CD14-positive monocyte (primary cell): Measurements from ENCODE around the gene TRAF6. TPM values are rescaled to one million over a fixed set of nuclear protein-coding genes. Genes with fewer than 3 reads are reported as not detected.
A peak's percentile ranks its signal among the peaks of the same experiment; 100 is the strongest.

Experiments
- DNase-seq, 3 donors: peaks; one replicate each; pipeline ENCODE4 v3.0.0-alpha.2; 2011 to 2022
- H2AFZ ChIP-seq: 2 replicates; pipeline ENCODE4 v1.6.0; 2012; ENCODE audit warnings: mild to moderate bottlenecking, low read depth, low read length, inconsistent platforms; ENCODE audit not compliant: insufficient read depth, poor library complexity, severe bottlenecking
- H3K27ac ChIP-seq, 2 donors: 1 replicate in 1 of 2; 2 replicates in 1 of 2; pipeline ENCODE4 v1.5.1; 2012 to 2013; ENCODE audit warnings: low read length in 2 of 2, control low read depth in 1 of 2, inconsistent platforms in 1 of 2, low read depth in 1 of 2, mild to moderate bottlenecking in 1 of 2
- H3K27me3 ChIP-seq, 2 donors: one replicate each; pipeline versions ENCODE4 v1.6.0 to v1.6.1; 2011 to 2013; ENCODE audit warnings: low read length in 2 of 2; ENCODE audit not compliant: control insufficient read depth in 2 of 2, insufficient read depth in 2 of 2
- H3K36me3 ChIP-seq, 2 donors: replicated peaks in 1 of 2; 1 replicate in 1 of 2; 2 replicates in 1 of 2; pipeline versions ENCODE4 v1.5.1 to v1.6.1; 2012 to 2013; ENCODE audit warnings: low read length in 2 of 2, control low read depth in 1 of 2, inconsistent platforms in 1 of 2, mild to moderate bottlenecking in 1 of 2; ENCODE audit not compliant: insufficient read depth in 2 of 2, control insufficient read depth in 1 of 2
- H3K4me1 ChIP-seq, 2 donors: 1 replicate in 1 of 2; 2 replicates in 1 of 2; pipeline versions ENCODE4 v1.5.1 to v1.6.1; 2012 to 2013; ENCODE audit warnings: low read length in 2 of 2, control low read depth in 1 of 2, inconsistent platforms in 1 of 2, mild to moderate bottlenecking in 1 of 2, moderate library complexity in 1 of 2; ENCODE audit not compliant: insufficient read depth in 2 of 2, control insufficient read depth in 1 of 2
- H3K4me2 ChIP-seq: replicated peaks from 2 replicates; pipeline ENCODE3; 2012; ENCODE audit warnings: low read length, moderate library complexity, mild to moderate bottlenecking; ENCODE audit not compliant: poor library complexity, severe bottlenecking; ENCODE audit errors: extremely low read depth
- H3K4me3 ChIP-seq, 3 experiments: fragments of 200-600 bp in 1 of 3; sonication (generic) in 1 of 3; replicated peaks in 1 of 3; 1 replicate in 2 of 3; 2 replicates in 1 of 3; pipeline ENCODE4 v1.5.1; 2011 to 2013; ENCODE audit warnings: low read length in 3 of 3, mild to moderate bottlenecking in 3 of 3, control low read depth in 2 of 3, low read depth in 2 of 3, inconsistent platforms in 1 of 3, moderate library complexity in 1 of 3
- H3K79me2 ChIP-seq: 2 replicates; pipeline ENCODE4 v1.6.0; 2012; ENCODE audit warnings: mild to moderate bottlenecking, control low read depth, inconsistent platforms, low read length, moderate library complexity; ENCODE audit not compliant: insufficient read depth
- H3K9ac ChIP-seq: 2 replicates; pipeline ENCODE4 v1.6.0; 2017; ENCODE audit warnings: low read length, mild to moderate bottlenecking; ENCODE audit not compliant: insufficient read depth, poor library complexity, severe bottlenecking
- H3K9me3 ChIP-seq, 2 donors: replicated peaks in 1 of 2; 1 replicate in 1 of 2; 2 replicates in 1 of 2; pipeline versions ENCODE4 v1.5.1 to v1.6.1; 2012 to 2013; ENCODE audit warnings: low read length in 2 of 2, control low read depth in 1 of 2; ENCODE audit not compliant: control insufficient read depth in 1 of 2, insufficient read depth in 1 of 2
- H4K20me1 ChIP-seq: 2 replicates; pipeline ENCODE4 v1.6.0; 2012; ENCODE audit warnings: mild to moderate bottlenecking, low read length, control low read depth, moderate library complexity; ENCODE audit not compliant: insufficient read depth
- H3K27ac Mint-ChIP-seq, 7 donors: one replicate each; pipeline ENCODE4 v1.8.0; 2020; ENCODE audit warnings: mild to moderate bottlenecking in 7 of 7, mixed read lengths in 7 of 7, moderate library complexity in 6 of 7, inconsistent platforms in 2 of 7
- H3K27me3 Mint-ChIP-seq, 3 donors: one replicate each; pipeline ENCODE4 v1.8.0; 2021 to 2022; ENCODE audit warnings: low read depth in 3 of 3, mild to moderate bottlenecking in 3 of 3, mixed read lengths in 3 of 3, moderate library complexity in 3 of 3, inconsistent platforms in 1 of 3
- H3K36me3 Mint-ChIP-seq, 2 donors: one replicate each; pipeline ENCODE4 v1.8.0; 2020; ENCODE audit warnings: mixed read lengths in 2 of 2, inconsistent platforms in 1 of 2, mild to moderate bottlenecking in 1 of 2
- H3K4me1 Mint-ChIP-seq: one replicate; pipeline ENCODE4 v1.8.0; 2020; ENCODE audit warnings: mild to moderate bottlenecking, mixed read lengths
- H3K4me3 Mint-ChIP-seq, 2 donors: one replicate each; pipeline ENCODE4 v1.8.0; 2020; ENCODE audit warnings: mild to moderate bottlenecking in 2 of 2, mixed read lengths in 2 of 2, moderate library complexity in 1 of 2
- H3K9me3 Mint-ChIP-seq, 7 donors: one replicate each; pipeline ENCODE4 v1.8.0; 2020 to 2022; ENCODE audit warnings: mixed read lengths in 7 of 7, mild to moderate bottlenecking in 6 of 7, moderate library complexity in 6 of 7, inconsistent platforms in 2 of 7
- CTCF ChIP-seq: fragments of 200-600 bp; IDR thresholded peaks from one replicate; pipeline ENCODE4 v1.8.0; 2022; ENCODE audit warnings: antibody characterized with exemption, mild to moderate bottlenecking
- WGBS: methylation state at CpG from one replicate; pipeline ENCODE4 v1.1.5; 2013; ENCODE audit warnings: missing lambda C conversion rate; ENCODE audit not compliant: insufficient coverage; 5-methylcytosine and 5-hydroxymethylcytosine counted together
- intact Hi-C, 2 donors: fragments of 100-400 bp; cut with micrococcal nuclease; formaldehyde crosslinking; loops; one replicate each; pipeline versions ENCODE4 v1.15.0 to v1.15.1; 2023
- polyA plus RNA-seq, 3 donors: library from polyadenylated mRNA; depleted of rRNA in 1 of 3; unstranded in 2 of 3; stranded (reverse) in 1 of 3; fragments of 300-500 nt in 2 of 3; fragments of >200 nt in 1 of 3; fragmentation: Illumina TruSeq in 2 of 3; gene quantifications; 1 replicate in 2 of 3; 2 replicates in 1 of 3; pipeline ENCODE4 v1.2.3, GENCODE V29; 2012 to 2021

The TRAF6 gene
- polyA plus RNA-seq, 3 donors: 5.5 to 7.3 (median 6.7) TPM

- H3K27ac ChIP-seq: no peak overlapping the region
- H3K27me3 Mint-ChIP-seq: peaks cover 0 to 5% (median 4%) of the 10 kb centered on the region in 3 donors
- no peaks in the 10 kb centered on the region for H3K27me3 ChIP-seq
- H3K9me3 ChIP-seq: no peaks in the 10 kb centered on the region
- DNase-seq: no peak
- no peak overlapping the region for H3K4me3 Mint-ChIP-seq
- peaks cover 43 to 56% of the 10 kb centered on the region in 2 donors for H3K4me1 ChIP-seq
- no peaks in the 10 kb centered on the region for H3K36me3 ChIP-seq
- H3K4me1 Mint-ChIP-seq: peaks cover 63% of the 10 kb centered on the region
- no peak overlapping the region for H3K9ac ChIP-seq
- H3K9me3 Mint-ChIP-seq: peaks cover 0 to 2% (median 0%) of the 10 kb centered on the region in 7 donors
- no peaks in the 10 kb centered on the region for H4K20me1 ChIP-seq
- TF ChIP-seq CTCF: no peak
- no peak overlapping the region for H2AFZ ChIP-seq
- H3K36me3 Mint-ChIP-seq: peaks cover 25 to 33% of the 10 kb centered on the region in 2 donors
- no peak overlapping the region for H3K4me2 ChIP-seq
- H3K27ac Mint-ChIP-seq: no peak overlapping the region
- no CpG with 5 or more reads among the region's 1 CpG for WGBS
- no peaks in the 10 kb centered on the region for H3K79me2 ChIP-seq
- intact Hi-C loops: loop anchor here in 1 of 2 donors (10.0 kb wide), 1 partner anchor 87 kb away; no protein-coding TSS in a partner anchor
- no peak overlapping the region for H3K4me3 ChIP-seq
Observed at GRCh38 chr11:36451681-36452080, 58.4 kb downstream of the TRAF6 start.

- WGBS: 92% methylated on average over 6 of the region's 6 CpGs
- Mint-ChIP-seq H3K27ac (no peak overlapping the region), H3K27me3 (peaks cover 0 to 5% (median 4%) of the 10 kb centered on the region in 3 donors), H3K9me3 (peaks cover 0 to 2% (median 0%) of the 10 kb centered on the region in 7 donors), H3K4me1 (peaks cover 61% of the 10 kb centered on the region), H3K36me3 (peaks cover 30 to 35% of the 10 kb centered on the region in 2 donors), H3K4me3 (no peak overlapping the region)
- Histone ChIP-seq H3K79me2 (no peaks in the 10 kb centered on the region), H3K27ac (no peak overlapping the region), H3K36me3 (no peaks in the 10 kb centered on the region), H3K4me3 (no peak overlapping the region), H3K4me2 (no peak overlapping the region), H3K27me3 (no peaks in the 10 kb centered on the region), H3K9ac (no peak overlapping the region), H3K4me1 (peaks cover 43 to 55% of the 10 kb centered on the region in 2 donors), H4K20me1 (no peaks in the 10 kb centered on the region), H2AFZ (peak overlapping the region; percentile 83), H3K9me3 (no peaks in the 10 kb centered on the region)
- no peak for DNase-seq
- no peak for TF ChIP-seq CTCF
- intact Hi-C loops: loop anchor here in 1 of 2 donors (10.0 kb wide), 1 partner anchor 86 kb away; no protein-coding TSS in a partner anchor
Observed at GRCh38 chr11:36451045-36451444, 59.0 kb downstream of the TRAF6 start.
